Progenitor cell of endocrine pancreas (in vitro differentiated cells): ENCODE data around the gene DRD4. TPM values are rescaled to one million over a fixed set of nuclear protein-coding genes. Genes with fewer than 3 reads are reported as not detected.

Source experiments
- DNase-seq: peaks from one replicate; pipeline ENCODE4 v3.0.0; 2021; ENCODE audit warnings: low spot score; ENCODE audit not compliant: unreplicated experiment
- H3K27ac Mint-ChIP-seq: 2 replicates; pipeline ENCODE4 v1.8.0; 2021; ENCODE audit warnings: mild to moderate bottlenecking, moderate library complexity, mixed read lengths
- H3K27me3 Mint-ChIP-seq: 2 replicates; pipeline ENCODE4 v1.8.0; 2021; ENCODE audit warnings: mixed read lengths
- H3K36me3 Mint-ChIP-seq: 2 replicates; pipeline ENCODE4 v1.8.0; 2022; ENCODE audit warnings: mixed read lengths; ENCODE audit not compliant: insufficient read depth
- H3K4me1 Mint-ChIP-seq: 2 replicates; pipeline ENCODE4 v1.8.0; 2021; ENCODE audit warnings: low read depth, mixed read lengths
- H3K4me3 Mint-ChIP-seq: 2 replicates; pipeline ENCODE4 v1.8.0; 2021; ENCODE audit warnings: low read depth, mild to moderate bottlenecking, moderate library complexity, mixed read lengths
- H3K9me3 Mint-ChIP-seq: 2 replicates; pipeline ENCODE4 v1.8.0; 2021; ENCODE audit warnings: low read depth, mixed read lengths
- CTCF ChIP-seq: fragments of 200-600 bp; sonication (generic); IDR thresholded peaks from one replicate; pipeline ENCODE4 v1.5.0; 2021; ENCODE audit warnings: antibody characterized with exemption, mild to moderate bottlenecking; ENCODE audit not compliant: unreplicated experiment
- total RNA-seq: library from RNA; stranded (reverse); gene quantifications from 2 replicates; pipeline ENCODE4 v1.2.1, GENCODE V29; 2021

The DRD4 gene
- total RNA-seq, 1 donor from 2014 or later, result 2.7 TPM

GRCh38 chr11:592501-592900, 44.6 kb upstream of the DRD4 start:
- DNase-seq, result no peak
- no peaks in the 10 kb centered on the region for H3K9me3 Mint-ChIP-seq
- peak overlapping the region; percentile 31 for H3K27ac Mint-ChIP-seq
- H3K36me3 Mint-ChIP-seq, result peaks cover 24% of the 10 kb centered on the region
- no peaks in the 10 kb centered on the region for H3K27me3 Mint-ChIP-seq
- H3K4me1 Mint-ChIP-seq, result no peaks in the 10 kb centered on the region
- TF ChIP-seq CTCF, result no peak
- no peak overlapping the region for H3K4me3 Mint-ChIP-seq

GRCh38 chr11:592918-593317, 44.2 kb upstream of the DRD4 start:
- H3K36me3 Mint-ChIP-seq, result peaks cover 24% of the 10 kb centered on the region
- no peaks in the 10 kb centered on the region for H3K27me3 Mint-ChIP-seq
- no peak for DNase-seq
- no peaks in the 10 kb centered on the region for H3K4me1 Mint-ChIP-seq
- H3K27ac Mint-ChIP-seq, result no peak overlapping the region
- H3K4me3 Mint-ChIP-seq, result no peak overlapping the region
- TF ChIP-seq CTCF, result no peak
- H3K9me3 Mint-ChIP-seq, result no peaks in the 10 kb centered on the region

- Mint-ChIP-seq H3K4me1 (no peaks in the 10 kb centered on the region), H3K36me3 (peaks cover 21% of the 10 kb centered on the region), H3K27ac (no peak overlapping the region), H3K27me3 (no peaks in the 10 kb centered on the region), H3K9me3 (no peaks in the 10 kb centered on the region), H3K4me3 (no peak overlapping the region)
- DNase-seq, result no peak
- TF ChIP-seq CTCF, result no peak
Measured at GRCh38 chr11:593347-593746, 43.7 kb upstream of the DRD4 start.

GRCh38 chr11:595400-595799, 41.7 kb upstream of the DRD4 start:
- Mint-ChIP-seq H3K36me3 (peaks cover 19% of the 10 kb centered on the region), H3K4me3 (no peak overlapping the region), H3K4me1 (no peaks in the 10 kb centered on the region), H3K9me3 (no peaks in the 10 kb centered on the region), H3K27me3 (no peaks in the 10 kb centered on the region), H3K27ac (no peak overlapping the region)
- no peak for TF ChIP-seq CTCF
- no peak for DNase-seq

GRCh38 chr11:596374-596773, 40.7 kb upstream of the DRD4 start:
- no peaks in the 10 kb centered on the region for H3K4me1 Mint-ChIP-seq
- H3K4me3 Mint-ChIP-seq, result no peak overlapping the region
- no peaks in the 10 kb centered on the region for H3K9me3 Mint-ChIP-seq
- DNase-seq, result no peak
- H3K36me3 Mint-ChIP-seq, result peaks cover 17% of the 10 kb centered on the region
- no peak for TF ChIP-seq CTCF
- H3K27me3 Mint-ChIP-seq, result no peaks in the 10 kb centered on the region
- H3K27ac Mint-ChIP-seq, result no peak overlapping the region
